HepG2 (cell line): ENCODE data around the gene ABHD1. TPM values are rescaled to one million over a fixed set of nuclear protein-coding genes. Genes with fewer than 3 reads are reported as not detected.
A peak's percentile ranks its signal among the peaks of the same experiment; 100 is the strongest.

ENCODE experiments used
- AKNA ChIP-seq: sonication (generic); formaldehyde crosslinking; IDR thresholded peaks from 2 replicates; pipeline ENCODE4 v1.4.0; 2020; ENCODE audit warnings: missing genetic modification reagents, borderline replicate concordance
- CREM ChIP-seq, 2 experiments: sonication (generic) in 1 of 2; formaldehyde crosslinking in 1 of 2; IDR thresholded peaks; 2 replicates each; pipeline versions ENCODE4 v1.4.0 to v1.6.1; 2016 to 2020; ENCODE audit warnings: antibody characterized with exemption in 1 of 2, mild to moderate bottlenecking in 1 of 2, missing genetic modification reagents in 1 of 2
- ELF3 ChIP-seq: IDR thresholded peaks from 2 replicates; pipeline ENCODE4 v1.6.1; 2016; ENCODE audit warnings: missing genetic modification reagents, missing compliant biosample characterization
- KMT2A ChIP-seq: sonication (generic); formaldehyde crosslinking; IDR thresholded peaks from 2 replicates; pipeline ENCODE4 v1.4.0; 2020; ENCODE audit warnings: missing genetic modification reagents
- MYC ChIP-seq: sonication (generic); formaldehyde crosslinking; IDR thresholded peaks from 2 replicates; pipeline ENCODE4 v1.9.0; 2021; ENCODE audit warnings: missing genetic modification reagents, borderline replicate concordance
- PAX8 ChIP-seq: sonication (generic); formaldehyde crosslinking; IDR thresholded peaks from 2 replicates; pipeline ENCODE4 v1.8.0; 2022; ENCODE audit warnings: mild to moderate bottlenecking, missing genetic modification reagents, borderline replicate concordance
- PCBP2 ChIP-seq: fragments of 200-400 bp; formaldehyde crosslinking; optimal IDR thresholded peaks from 2 replicates; pipeline ENCODE3; 2018; ENCODE audit warnings: low read length, low read depth; ENCODE audit not compliant: poor library complexity, severe bottlenecking
- SKI ChIP-seq: fragments of 450-650 bp; IDR thresholded peaks from one replicate; pipeline ENCODE4 v1.6.1; 2018; ENCODE audit warnings: mild to moderate bottlenecking; ENCODE audit not compliant: partially characterized antibody
- ZFX ChIP-seq: sonication (generic); formaldehyde crosslinking; IDR thresholded peaks from 2 replicates; pipeline ENCODE4 v1.4.0; 2020; ENCODE audit warnings: mild to moderate bottlenecking, low read depth, missing genetic modification reagents, moderate library complexity
- ZNF256 ChIP-seq: sonication (generic); formaldehyde crosslinking; conservative IDR thresholded peaks from 2 replicates; pipeline ENCODE4 v1.4.0; 2020; ENCODE audit warnings: missing genetic modification reagents
- ZNF609 ChIP-seq: sonication (generic); formaldehyde crosslinking; IDR thresholded peaks from 2 replicates; pipeline ENCODE4 v1.4.0; 2020; ENCODE audit warnings: mild to moderate bottlenecking, missing genetic modification reagents, borderline replicate concordance
- polyA plus RNA-seq, 8 experiments: library from polyadenylated mRNA; depleted of rRNA in 3 of 8; stranded (reverse) in 7 of 8; unstranded in 1 of 8; fragments of >200 nt; fragmentation: Illumina TruSeq in 4 of 8; extraction: Trizol in 4 of 8; gene quantifications; 2 replicates each; pipeline versions ENCODE4 v1.2.1 to v1.2.3, GENCODE V29; 2011 to 2016; ENCODE audit warnings: low read depth in 4 of 8, missing spikeins in 1 of 8, mixed read lengths in 1 of 8; ENCODE audit not compliant: insufficient read depth in 1 of 8
- total RNA-seq, 5 experiments: library from RNA; depleted of rRNA; stranded (reverse); fragments of >200 nt; fragmentation: Illumina TruSeq; extraction: Trizol; gene quantifications; 2 replicates each; pipeline ENCODE4 v1.2.3, GENCODE V29; 2016; ENCODE audit warnings: low read depth in 1 of 5
- TF ChIP-seq, protein P1 (sequence below): sonication (generic); formaldehyde crosslinking; conservative IDR thresholded peaks from 2 replicates; pipeline ENCODE4 v1.4.0; 2020; ENCODE audit warnings: mild to moderate bottlenecking, missing genetic modification reagents, moderate library complexity

ABHD1 gene
- total and polyA plus RNA-seq, 2 of the 13 experiments (the other 11 are each of a cell fraction or from before 2014, with no cell fraction given) = 0.04 to 0.81 TPM

DNA sequence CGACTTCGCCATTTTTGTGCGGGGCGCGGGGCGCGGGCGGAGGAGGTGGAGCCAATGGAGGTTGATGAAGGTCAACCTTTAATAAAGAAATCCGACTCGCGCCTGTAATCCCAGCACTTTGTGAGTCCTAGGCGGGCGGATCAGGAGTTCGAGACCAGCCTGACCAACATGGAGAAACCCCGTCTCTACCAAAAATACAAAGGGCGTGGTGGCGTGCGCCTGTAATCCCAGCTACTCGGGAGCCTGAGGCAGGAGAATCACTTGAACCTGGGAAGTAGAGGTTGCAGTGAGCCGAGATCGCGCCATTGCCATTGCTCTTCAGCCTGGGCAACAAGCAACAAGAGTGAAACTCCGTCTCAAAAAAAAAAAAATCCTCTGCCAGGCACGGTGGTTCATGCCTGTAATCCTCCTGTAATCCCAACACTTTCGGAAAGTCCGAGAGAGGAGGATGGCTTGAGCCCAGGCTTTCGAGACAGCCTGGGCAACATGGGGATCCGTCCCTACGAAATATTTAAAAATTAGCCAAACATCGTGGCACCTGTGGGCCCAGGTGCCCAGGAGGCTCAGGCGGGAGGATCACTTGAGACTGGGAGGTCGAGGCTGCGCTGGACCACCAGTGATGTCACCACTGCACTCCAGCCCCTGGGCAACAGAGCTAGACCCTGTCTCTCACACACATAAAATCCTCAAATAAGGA lies 11.3 kb downstream of the ABHD1 start (continued):
- no peak for TF ChIP-seq AKNA (CRISPR knock-in tag)
- no peak for TF ChIP-seq MYC
- TF ChIP-seq KMT2A (CRISPR knock-in tag) = peak; percentile 3; the same call in 1 of the 2 replicates
- peak; percentile 8; the same call in 1 of the 2 replicates for TF ChIP-seq ELF3 (CRISPR knock-in tag)
- TF ChIP-seq CREM (IDR thresholded peaks at IDR 0.05) = 0 out of 2 replicates have a peak, but pooled peaks have one; percentile 38
- no peak for TF ChIP-seq CREM (CRISPR knock-in tag; IDR thresholded peaks at IDR 0.05)
- no peak for TF ChIP-seq ZNF256 (CRISPR knock-in tag)
- no peak for TF ChIP-seq PAX8
- no peak for TF ChIP-seq PCBP2
- TF ChIP-seq, protein P1, sequence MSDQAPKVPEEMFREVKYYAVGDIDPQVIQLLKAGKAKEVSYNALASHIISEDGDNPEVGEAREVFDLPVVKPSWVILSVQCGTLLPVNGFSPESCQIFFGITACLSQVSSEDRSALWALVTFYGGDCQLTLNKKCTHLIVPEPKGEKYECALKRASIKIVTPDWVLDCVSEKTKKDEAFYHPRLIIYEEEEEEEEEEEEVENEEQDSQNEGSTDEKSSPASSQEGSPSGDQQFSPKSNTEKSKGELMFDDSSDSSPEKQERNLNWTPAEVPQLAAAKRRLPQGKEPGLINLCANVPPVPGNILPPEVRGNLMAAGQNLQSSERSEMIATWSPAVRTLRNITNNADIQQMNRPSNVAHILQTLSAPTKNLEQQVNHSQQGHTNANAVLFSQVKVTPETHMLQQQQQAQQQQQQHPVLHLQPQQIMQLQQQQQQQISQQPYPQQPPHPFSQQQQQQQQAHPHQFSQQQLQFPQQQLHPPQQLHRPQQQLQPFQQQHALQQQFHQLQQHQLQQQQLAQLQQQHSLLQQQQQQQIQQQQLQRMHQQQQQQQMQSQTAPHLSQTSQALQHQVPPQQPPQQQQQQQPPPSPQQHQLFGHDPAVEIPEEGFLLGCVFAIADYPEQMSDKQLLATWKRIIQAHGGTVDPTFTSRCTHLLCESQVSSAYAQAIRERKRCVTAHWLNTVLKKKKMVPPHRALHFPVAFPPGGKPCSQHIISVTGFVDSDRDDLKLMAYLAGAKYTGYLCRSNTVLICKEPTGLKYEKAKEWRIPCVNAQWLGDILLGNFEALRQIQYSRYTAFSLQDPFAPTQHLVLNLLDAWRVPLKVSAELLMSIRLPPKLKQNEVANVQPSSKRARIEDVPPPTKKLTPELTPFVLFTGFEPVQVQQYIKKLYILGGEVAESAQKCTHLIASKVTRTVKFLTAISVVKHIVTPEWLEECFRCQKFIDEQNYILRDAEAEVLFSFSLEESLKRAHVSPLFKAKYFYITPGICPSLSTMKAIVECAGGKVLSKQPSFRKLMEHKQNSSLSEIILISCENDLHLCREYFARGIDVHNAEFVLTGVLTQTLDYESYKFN (CRISPR knock-in tag) = peak; percentile 50
- TF ChIP-seq SKI = no peak
- TF ChIP-seq ZFX (CRISPR knock-in tag) = no peak
- TF ChIP-seq ZNF609 (CRISPR knock-in tag) = no peak; the same call in 1 of the 2 replicates
